Mucosa of descending colon (tissue), 3 donors: ENCODE results near the gene CBFB. TPM values are rescaled to one million over a fixed set of nuclear protein-coding genes. Genes with fewer than 3 reads are reported as not detected.

ENCODE experiments used
- ATAC-seq: fragments of 200-7000 bp; cut with Tn5 transposase; one replicate; pipeline ENCODE4 v1.9.1; 2020; ENCODE audit warnings: mild to moderate bottlenecking, moderate library complexity
- DNase-seq, 3 donors: peaks; one replicate each; pipeline ENCODE4 v3.0.0-alpha.2; 2020
- H3K36me3 ChIP-seq: fragments of 200-600 bp; one replicate; pipeline ENCODE4 v1.8.0; 2021; ENCODE audit warnings: low read depth, mild to moderate bottlenecking
- H3K4me1 ChIP-seq: fragments of 200-600 bp; one replicate; pipeline ENCODE4 v1.8.0; 2021; ENCODE audit warnings: low read depth, mild to moderate bottlenecking
- H3K4me3 ChIP-seq: fragments of 200-600 bp; one replicate; pipeline ENCODE4 v1.8.0; 2021; ENCODE audit warnings: mild to moderate bottlenecking
- H3K9me3 ChIP-seq: fragments of 200-600 bp; one replicate; pipeline ENCODE4 v1.8.0; 2021; ENCODE audit warnings: mild to moderate bottlenecking
- intact Hi-C, 2 donors: fragments of 100-400 bp; cut with DNase I in 1 of 2; cut with micrococcal nuclease in 1 of 2; formaldehyde crosslinking; loops; one replicate each; pipeline versions ENCODE4 v1.11.0 to v1.11.1; 2022; cut with DNase I, micrococcal nuclease
- total RNA-seq, 3 donors: library from RNA; stranded (reverse); fragmentation: NEBNext Ultra II Directional in 2 of 3; extraction: Animal tissue kit (Norgen Biotek cat#: 25700) in 2 of 3; gene quantifications; one replicate each; pipeline versions ENCODE4 v1.2.1 to v1.2.4, GENCODE V29; 2021 to 2023
- TF ChIP-seq, protein P1 (sequence below): fragments of 200-600 bp; IDR thresholded peaks from one replicate; pipeline ENCODE4 v1.8.0; 2022; ENCODE audit warnings: antibody characterized with exemption, mild to moderate bottlenecking
- donor health status: DM: no; HTN: no; CAD: no; lungs with moderate emphysema.
- donor health status: DM: no; HTN: no; CAD: no.
- donor health status: DM: no; HTN: yes; CAD: no.

CBFB gene
- total RNA-seq, 3 donors from 2014 or later, result 26.3 to 35.5 (median 26.8) TPM

DNA sequence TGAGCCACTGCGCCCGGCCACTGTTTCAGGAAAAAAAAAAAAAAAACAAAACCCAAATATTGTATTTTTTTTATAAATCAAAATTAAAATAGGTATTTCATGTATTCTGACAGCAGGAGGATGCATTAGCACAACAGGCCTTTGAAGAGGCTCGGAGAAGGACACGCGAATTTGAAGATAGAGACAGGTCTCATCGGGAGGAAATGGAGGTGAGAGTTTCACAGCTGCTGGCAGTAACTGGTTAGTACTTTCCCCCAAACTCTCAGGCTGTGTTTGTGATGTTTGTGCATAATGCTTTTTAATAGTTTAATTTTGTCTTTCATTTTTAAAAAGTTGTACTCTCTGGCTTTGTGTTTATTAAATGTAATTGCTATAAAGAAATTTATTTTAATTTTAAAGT, 53.2 kb downstream of the CBFB start:
- no peaks in the 10 kb centered on the region for H3K4me1 ChIP-seq
- TF ChIP-seq, protein P1, sequence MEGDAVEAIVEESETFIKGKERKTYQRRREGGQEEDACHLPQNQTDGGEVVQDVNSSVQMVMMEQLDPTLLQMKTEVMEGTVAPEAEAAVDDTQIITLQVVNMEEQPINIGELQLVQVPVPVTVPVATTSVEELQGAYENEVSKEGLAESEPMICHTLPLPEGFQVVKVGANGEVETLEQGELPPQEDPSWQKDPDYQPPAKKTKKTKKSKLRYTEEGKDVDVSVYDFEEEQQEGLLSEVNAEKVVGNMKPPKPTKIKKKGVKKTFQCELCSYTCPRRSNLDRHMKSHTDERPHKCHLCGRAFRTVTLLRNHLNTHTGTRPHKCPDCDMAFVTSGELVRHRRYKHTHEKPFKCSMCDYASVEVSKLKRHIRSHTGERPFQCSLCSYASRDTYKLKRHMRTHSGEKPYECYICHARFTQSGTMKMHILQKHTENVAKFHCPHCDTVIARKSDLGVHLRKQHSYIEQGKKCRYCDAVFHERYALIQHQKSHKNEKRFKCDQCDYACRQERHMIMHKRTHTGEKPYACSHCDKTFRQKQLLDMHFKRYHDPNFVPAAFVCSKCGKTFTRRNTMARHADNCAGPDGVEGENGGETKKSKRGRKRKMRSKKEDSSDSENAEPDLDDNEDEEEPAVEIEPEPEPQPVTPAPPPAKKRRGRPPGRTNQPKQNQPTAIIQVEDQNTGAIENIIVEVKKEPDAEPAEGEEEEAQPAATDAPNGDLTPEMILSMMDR, result no peak
- no peak overlapping the region for H3K4me3 ChIP-seq
- intact Hi-C loops, result no loop called here
- no peaks in the 10 kb centered on the region for H3K9me3 ChIP-seq
- no peaks in the 10 kb centered on the region for H3K36me3 ChIP-seq
- DNase-seq (no peak), ATAC-seq (no peak)

DNA sequence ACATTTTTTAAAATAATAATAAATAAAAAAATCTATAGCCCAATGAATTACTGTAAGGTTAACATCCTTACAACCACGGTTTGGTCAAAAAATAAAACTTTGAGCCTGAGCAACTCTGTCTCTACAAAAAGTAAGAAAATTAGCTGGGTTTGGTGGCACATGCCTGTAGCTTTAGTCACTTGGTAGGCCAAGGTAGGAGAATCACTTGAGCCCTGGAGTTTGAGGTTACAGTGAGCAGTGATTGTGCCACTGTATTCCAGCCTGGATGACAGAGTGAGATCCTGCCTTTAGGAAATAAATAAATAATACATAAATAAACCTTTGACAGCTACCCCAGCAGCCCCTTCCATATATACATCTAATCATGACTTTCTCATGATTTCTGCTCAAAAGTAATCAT, 53.9 kb downstream of the CBFB start:
- Histone ChIP-seq H3K4me1 (no peaks in the 10 kb centered on the region), H3K9me3 (no peaks in the 10 kb centered on the region), H3K4me3 (no peak overlapping the region), H3K36me3 (no peaks in the 10 kb centered on the region)
- ATAC-seq, result no peak
- DNase-seq, result no peak
- TF ChIP-seq, protein P1, result no peak
- intact Hi-C loops, result no loop called here

DNA sequence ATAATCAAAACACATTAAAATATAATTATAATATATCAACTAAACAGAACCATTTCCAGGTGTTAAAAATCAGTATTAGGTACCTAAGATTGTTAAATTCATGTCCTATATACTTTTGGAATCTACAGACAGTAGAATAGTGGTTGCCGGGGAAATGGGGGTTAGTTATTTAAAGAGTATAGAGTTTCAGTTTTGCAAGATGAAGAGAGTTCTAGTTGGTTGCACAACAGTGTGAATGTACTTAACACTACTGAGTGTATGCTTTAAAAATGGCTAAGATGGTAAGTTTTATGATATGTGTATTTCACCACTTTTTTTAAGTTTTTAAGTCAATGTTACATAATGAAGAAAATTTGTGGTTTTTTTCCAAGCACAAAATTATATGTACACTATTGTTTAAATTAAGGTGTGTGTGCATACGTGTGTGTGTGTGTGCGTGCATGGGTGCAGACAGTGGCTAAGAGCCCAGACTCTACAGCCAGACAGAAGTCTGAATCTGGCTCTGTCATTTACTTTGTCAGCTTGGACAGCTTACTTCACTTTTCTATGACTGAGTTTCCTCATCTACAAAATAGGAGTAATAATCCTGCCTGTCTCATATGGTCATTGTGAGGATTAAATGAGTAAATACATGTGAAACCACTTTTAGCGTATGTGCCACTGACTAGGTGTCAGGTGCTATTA, 55.5 kb downstream of the CBFB start:
- TF ChIP-seq, protein P1, result no peak
- ATAC-seq (no peak), DNase-seq (no peak)
- intact Hi-C loops, result no loop called here
- no peaks in the 10 kb centered on the region for H3K36me3 ChIP-seq
- H3K4me1 ChIP-seq, result no peaks in the 10 kb centered on the region
- no peak overlapping the region for H3K4me3 ChIP-seq
- H3K9me3 ChIP-seq, result no peaks in the 10 kb centered on the region

DNA sequence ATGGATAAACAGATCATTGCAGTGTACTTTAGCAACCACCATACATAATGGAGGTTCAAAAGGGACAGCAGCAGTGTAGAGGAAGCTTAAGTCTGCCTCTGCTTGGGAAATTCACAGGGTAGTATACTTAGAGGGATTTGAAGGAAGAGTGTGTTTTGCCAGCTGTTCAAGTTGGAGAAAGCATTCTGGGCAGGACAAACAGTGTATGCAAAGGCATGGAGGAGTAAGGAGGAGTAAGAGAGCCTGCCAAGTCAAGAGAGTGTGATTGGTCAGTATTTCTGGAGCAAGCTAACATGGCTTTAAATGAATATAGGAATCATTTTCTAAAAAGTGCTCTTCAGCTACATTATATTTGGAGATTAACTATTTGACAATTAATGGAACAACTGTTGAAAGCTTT, 57.9 kb downstream of the CBFB start:
- H3K4me1 ChIP-seq, result no peaks in the 10 kb centered on the region
- intact Hi-C loops, result no loop called here
- no peaks in the 10 kb centered on the region for H3K9me3 ChIP-seq
- DNase-seq (no peak), ATAC-seq (no peak)
- H3K4me3 ChIP-seq, result no peak overlapping the region
- no peaks in the 10 kb centered on the region for H3K36me3 ChIP-seq
- TF ChIP-seq, protein P1, result no peak

DNA sequence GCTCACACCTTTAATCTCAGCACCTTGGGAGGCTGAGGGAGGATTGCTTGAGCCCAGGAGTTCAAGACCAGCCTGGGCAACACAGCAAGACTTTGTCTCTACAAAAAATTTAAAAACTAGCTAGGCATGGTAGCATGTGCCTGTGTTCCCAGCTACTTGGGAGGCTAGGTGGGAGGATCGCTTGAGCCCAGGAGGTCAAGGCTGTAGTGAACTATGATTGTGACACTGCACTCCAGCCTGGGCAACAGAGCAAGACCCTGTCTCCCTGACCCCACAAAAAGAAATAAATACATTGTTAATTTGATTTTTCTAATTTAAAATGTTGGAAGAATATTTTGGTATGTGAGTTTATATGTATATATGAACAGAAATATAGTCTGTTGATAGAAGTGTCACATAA, 58.3 kb downstream of the CBFB start:
- TF ChIP-seq, protein P1, result no peak
- Histone ChIP-seq H3K4me1 (no peaks in the 10 kb centered on the region), H3K9me3 (no peaks in the 10 kb centered on the region), H3K36me3 (no peaks in the 10 kb centered on the region), H3K4me3 (no peak overlapping the region)
- DNase-seq (no peak), ATAC-seq (no peak)
- intact Hi-C loops, result no loop called here

DNA sequence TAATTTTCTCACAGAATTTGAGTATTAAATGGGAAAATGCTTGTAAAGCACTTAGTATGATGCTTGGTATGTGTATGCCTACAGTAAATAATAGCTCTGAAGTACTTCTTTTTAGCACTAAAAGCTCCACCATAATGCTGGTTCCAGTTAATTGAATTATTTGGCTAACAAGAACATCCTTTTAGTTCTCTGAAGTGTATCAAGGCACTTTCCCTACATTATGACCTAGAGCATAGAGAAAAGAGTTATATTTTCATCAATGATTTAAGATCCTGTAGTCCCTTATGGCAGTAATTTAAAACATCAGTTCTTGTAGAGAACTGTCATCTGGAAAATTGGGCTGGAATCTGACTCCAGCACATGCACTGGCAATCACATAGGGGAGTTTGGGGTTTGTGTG, 58.9 kb downstream of the CBFB start:
- H3K4me3 ChIP-seq, result no peak overlapping the region
- no peaks in the 10 kb centered on the region for H3K36me3 ChIP-seq
- no peaks in the 10 kb centered on the region for H3K4me1 ChIP-seq
- no peaks in the 10 kb centered on the region for H3K9me3 ChIP-seq
- TF ChIP-seq, protein P1, result no peak
- intact Hi-C loops, result no loop called here
- ATAC-seq (no peak), DNase-seq (no peak)
